Measurements from ENCODE around the gene OSTM1. TPM values are rescaled to one million over a fixed set of nuclear protein-coding genes. Genes with fewer than 3 reads are reported as not detected.

The OSTM1 gene
- total and polyA plus RNA-seq, 2 of the 8 experiments (the other 6 are each of a cell fraction or from before 2014, with no cell fraction given) = 17.7 to 26.1 TPM

- H3K23me2 ChIP-seq (ENCODE audit: low read depth, low read length) = no peaks in the 10 kb centered on the region
- no peak overlapping the region for H3K4ac ChIP-seq (replicated peaks; ENCODE audit: insufficient read length, low read depth, low read length)
- no peak overlapping the region for H4K8ac ChIP-seq (ENCODE audit: extremely low read depth, insufficient read depth, low read length)
- H3K4me1 ChIP-seq (replicated peaks in 1 of 4; ENCODE audit: control insufficient read depth in 3 of 4, insufficient read depth in 4 of 4, low read length in 3 of 4) = peaks cover 0 to 8% (median under 1%) of the 10 kb centered on the region in 4 experiments; a peak in 1 of 7 replicates
- DNase-seq (ENCODE audit: low read depth in 1 of 2, low spot score in 2 of 2) (no peak), FAIRE-seq (no peak)
- H3K23ac ChIP-seq (ENCODE audit: insufficient read length) = no peak overlapping the region
- no peak overlapping the region for H3K18ac ChIP-seq (ENCODE audit: extremely low read depth, low read length)
- H3K14ac ChIP-seq (ENCODE audit: insufficient read length) = no peak overlapping the region
- H3K56ac ChIP-seq (replicated peaks; ENCODE audit: insufficient read length, low read depth, low read length) = no peak overlapping the region
- no peak overlapping the region for H4K91ac ChIP-seq (replicated peaks; ENCODE audit: insufficient read length, low read length)
- H2AK5ac ChIP-seq (ENCODE audit: low read depth, low read length) = no peak overlapping the region
- no peaks in the 10 kb centered on the region; a peak in 1 of 8 replicates for H3K36me3 ChIP-seq (ENCODE audit: control insufficient read depth in 2 of 4, insufficient read depth in 4 of 4, low read length in 3 of 4)
- no peaks in the 10 kb centered on the region for H3K79me2 ChIP-seq (ENCODE audit: control insufficient read depth in 1 of 2, insufficient read depth in 2 of 2, low read length in 2 of 2)
- no peaks in the 10 kb centered on the region for H4K20me1 ChIP-seq (replicated peaks in 1 of 2; ENCODE audit: control insufficient read depth in 1 of 2, insufficient read depth in 2 of 2, low read length in 2 of 2)
- 90% methylated on average over 1 of the region's 1 CpG; no CpG with 5 or more reads in 1 of the 2 experiments for WGBS, 2 experiments (ENCODE audit: extremely low coverage in 1 of 2, insufficient coverage in 1 of 2, insufficient read length in 1 of 2, insufficient replicate concordance in 2 of 2, low coverage in 1 of 2, low lambda C conversion rate in 2 of 2, missing lambda C conversion rate in 1 of 2)
- H4K5ac ChIP-seq (ENCODE audit: insufficient read length, low read depth, low read length) = no peak overlapping the region
- ChIA-PET CTCF (ENCODE audit: partially characterized antibody) (interaction anchor here (1.0 to 1.7 kb wide), 3 partner anchors 33 to 436 kb away, joined by 3 to 8 read pairs (median 4); no protein-coding TSS in a partner anchor), POLR2A (ENCODE audit: partially characterized antibody) (interaction anchor here (1.1 kb wide), 1 partner anchor 9 kb away, joined by 3 read pairs; no protein-coding TSS in a partner anchor)
- no peak overlapping the region for H3K4me2 ChIP-seq (ENCODE audit: insufficient read depth in 1 of 2, low read depth in 2 of 2, low read length in 2 of 2)
- no peak overlapping the region for H2BK20ac ChIP-seq (ENCODE audit: low read length)
- no peaks in the 10 kb centered on the region for H3K79me1 ChIP-seq (ENCODE audit: low read depth, low read length)
- TF ChIP-seq BCL11A (IDR thresholded peaks at IDR 0.05; ENCODE audit: low read depth in 2 of 2, low read length in 2 of 2) (no peak), CHD1 (IDR thresholded peaks at IDR 0.05; ENCODE audit: low read depth, low read length) (no peak), TAF1 (IDR thresholded peaks at IDR 0.05; ENCODE audit: low read depth, low read length) (no peak), HDAC6 (IDR thresholded peaks at IDR 0.05; ENCODE audit: low read depth, low read length) (no peak), POLR2A (IDR thresholded peaks at IDR 0.05; ENCODE audit: control extremely low read depth in 1 of 2, low read depth in 2 of 2, low read length in 2 of 2) (no peak), KDM1A (IDR thresholded peaks at IDR 0.05; ENCODE audit: borderline replicate concordance, low read length) (no peak), SP1 (IDR thresholded peaks at IDR 0.05; ENCODE audit: low read depth, low read length) (no peak), CBX8 (IDR thresholded peaks at IDR 0.05; ENCODE audit: borderline replicate concordance, low read depth, low read length) (no peak), CHD2 (IDR thresholded peaks at IDR 0.05; ENCODE audit: low read length) (no peak)
- no peak overlapping the region for H2BK15ac ChIP-seq (ENCODE audit: low read length)
- no peak overlapping the region for H3K27ac ChIP-seq (ENCODE audit: low read depth, low read length)
- H3K9ac ChIP-seq (replicated peaks in 1 of 4; ENCODE audit: extremely low read depth in 1 of 4, low read depth in 3 of 4, low read length in 3 of 4) = no peak overlapping the region
- no peak overlapping the region for H2BK5ac ChIP-seq (ENCODE audit: low read depth, low read length)
- H2BK120ac ChIP-seq (replicated peaks; ENCODE audit: low read depth, low read length) = no peak overlapping the region
- no peak overlapping the region for H3K4me3 ChIP-seq (ENCODE audit: extremely low read depth in 1 of 4, insufficient read depth in 2 of 4, low read depth in 3 of 4, low read length in 4 of 4)
- H2BK12ac ChIP-seq (ENCODE audit: low read depth, low read length) = no peak overlapping the region
- no peak overlapping the region for H2AFZ ChIP-seq (ENCODE audit: low read length)
- H3K27me3 ChIP-seq (replicated peaks in 1 of 4; ENCODE audit: control insufficient read depth in 3 of 4, extremely low read depth in 1 of 4, insufficient read depth in 3 of 4, low read length in 3 of 4) = no peaks in the 10 kb centered on the region
- H3K9me3 ChIP-seq (ENCODE audit: insufficient read depth in 2 of 2, low read depth in 1 of 2, low read length in 1 of 2) = no peaks in the 10 kb centered on the region
Observed at GRCh38 chr6:108082539-108082938, 8.0 kb upstream of the OSTM1 start.
